ENCODE data around the gene RTL9. TPM values are rescaled to one million over a fixed set of nuclear protein-coding genes. Genes with fewer than 3 reads are reported as not detected.

Gene RTL9
- total RNA-seq, 1 donor from 2014 or later = 0.20 TPM

- H3K27ac Mint-ChIP-seq (ENCODE audit: unreplicated experiment) = peak overlapping the region; percentile 77
These were observed 42.1 kb upstream of the RTL9 start for GRCh38 chrX:110316351-110317060.

DNA sequence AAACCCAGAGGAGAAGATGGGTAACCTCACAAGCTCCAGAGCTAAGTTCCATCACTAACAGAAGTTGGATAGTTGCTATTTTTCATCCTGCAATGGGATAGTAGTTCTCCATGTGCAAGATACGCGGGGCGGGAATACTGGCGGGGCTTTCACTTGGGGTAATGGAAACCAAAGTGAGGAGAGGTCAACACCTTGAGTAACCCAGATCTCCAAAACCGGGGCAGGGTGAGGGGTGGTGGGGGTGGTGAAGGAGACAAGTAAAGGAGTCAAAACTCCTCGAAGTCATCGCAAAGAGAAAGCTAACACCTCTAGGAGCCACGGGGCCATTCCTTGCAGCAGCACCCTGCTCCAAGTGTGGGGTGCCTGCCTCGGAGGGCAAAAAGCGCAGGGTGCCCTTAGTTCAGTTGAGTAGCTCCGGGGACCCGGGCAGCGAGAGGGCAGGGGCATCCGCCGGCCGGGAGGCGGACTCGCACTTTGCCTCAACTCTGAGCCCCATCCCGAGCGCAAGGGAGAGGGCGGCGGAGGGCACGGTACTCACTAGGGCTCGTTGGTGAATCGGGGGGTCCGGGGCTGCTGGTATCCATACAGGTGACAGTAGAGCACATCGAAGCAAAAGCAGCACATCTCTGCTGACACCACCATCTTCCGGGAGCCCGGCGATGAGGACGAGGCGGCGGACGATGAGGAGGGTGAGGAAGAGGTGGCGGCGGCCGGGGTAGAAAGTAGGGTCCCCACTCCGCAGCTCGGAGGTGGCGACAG is 41.4 kb upstream of the RTL9 start:
- H3K4me1 Mint-ChIP-seq (ENCODE audit: low read depth) = peaks cover 28% of the 10 kb centered on the region
- no peaks in the 10 kb centered on the region for H3K9me3 Mint-ChIP-seq (ENCODE audit: low read depth)
- H3K36me3 Mint-ChIP-seq (ENCODE audit: low read depth) = no peaks in the 10 kb centered on the region
- peak; percentile 92 for DNase-seq (ENCODE audit: low spot score)
- TF ChIP-seq, protein P1, sequence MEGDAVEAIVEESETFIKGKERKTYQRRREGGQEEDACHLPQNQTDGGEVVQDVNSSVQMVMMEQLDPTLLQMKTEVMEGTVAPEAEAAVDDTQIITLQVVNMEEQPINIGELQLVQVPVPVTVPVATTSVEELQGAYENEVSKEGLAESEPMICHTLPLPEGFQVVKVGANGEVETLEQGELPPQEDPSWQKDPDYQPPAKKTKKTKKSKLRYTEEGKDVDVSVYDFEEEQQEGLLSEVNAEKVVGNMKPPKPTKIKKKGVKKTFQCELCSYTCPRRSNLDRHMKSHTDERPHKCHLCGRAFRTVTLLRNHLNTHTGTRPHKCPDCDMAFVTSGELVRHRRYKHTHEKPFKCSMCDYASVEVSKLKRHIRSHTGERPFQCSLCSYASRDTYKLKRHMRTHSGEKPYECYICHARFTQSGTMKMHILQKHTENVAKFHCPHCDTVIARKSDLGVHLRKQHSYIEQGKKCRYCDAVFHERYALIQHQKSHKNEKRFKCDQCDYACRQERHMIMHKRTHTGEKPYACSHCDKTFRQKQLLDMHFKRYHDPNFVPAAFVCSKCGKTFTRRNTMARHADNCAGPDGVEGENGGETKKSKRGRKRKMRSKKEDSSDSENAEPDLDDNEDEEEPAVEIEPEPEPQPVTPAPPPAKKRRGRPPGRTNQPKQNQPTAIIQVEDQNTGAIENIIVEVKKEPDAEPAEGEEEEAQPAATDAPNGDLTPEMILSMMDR (IDR thresholded peaks at IDR 0.05) = no peak
- H3K27ac Mint-ChIP-seq (ENCODE audit: unreplicated experiment) = peak overlapping the region; percentile 77
- H3K27me3 Mint-ChIP-seq (ENCODE audit: low read depth) = no peaks in the 10 kb centered on the region
- H3K4me3 Mint-ChIP-seq (ENCODE audit: unreplicated experiment) = peak overlapping the region; percentile 87

More at GRCh38 chrX:110316351-110317060, 42.1 kb upstream of the RTL9 start:
- H3K27me3 Mint-ChIP-seq (ENCODE audit: low read depth) = no peaks in the 10 kb centered on the region
- H3K4me3 Mint-ChIP-seq (ENCODE audit: unreplicated experiment) = peak overlapping the region; percentile 87
- TF ChIP-seq, protein P1 (IDR thresholded peaks at IDR 0.05) = no peak
- no peak for DNase-seq (ENCODE audit: low spot score)
- H3K36me3 Mint-ChIP-seq (ENCODE audit: low read depth) = no peaks in the 10 kb centered on the region
- no peaks in the 10 kb centered on the region for H3K9me3 Mint-ChIP-seq (ENCODE audit: low read depth)
- peaks cover 34% of the 10 kb centered on the region for H3K4me1 Mint-ChIP-seq (ENCODE audit: low read depth)

- H3K36me3 Mint-ChIP-seq (ENCODE audit: low read depth) = no peaks in the 10 kb centered on the region
- H3K4me1 Mint-ChIP-seq (ENCODE audit: low read depth) = peaks cover 28% of the 10 kb centered on the region
- peak within 1 kb of the TSS; percentile 87 for H3K4me3 Mint-ChIP-seq (ENCODE audit: unreplicated experiment)
- TF ChIP-seq, protein P1 (IDR thresholded peaks at IDR 0.05) = peak; percentile 41
- H3K9me3 Mint-ChIP-seq (ENCODE audit: low read depth) = no peaks in the 10 kb centered on the region
- H3K27me3 Mint-ChIP-seq (ENCODE audit: low read depth) = no peaks in the 10 kb centered on the region
- peak within 1 kb of the TSS; percentile 95 for H3K27ac Mint-ChIP-seq (ENCODE audit: unreplicated experiment)
- DNase-seq (ENCODE audit: low spot score) = peak; percentile 91
These were observed 40.6 kb upstream of the RTL9 start, which contains the start of gene AMMECR1 for GRCh38 chrX:110317820-110318663. AMMECR1 (minus strand) TSS chrX:110318085; CDS start chrX:110318071, 14 bp downstream.

DNA sequence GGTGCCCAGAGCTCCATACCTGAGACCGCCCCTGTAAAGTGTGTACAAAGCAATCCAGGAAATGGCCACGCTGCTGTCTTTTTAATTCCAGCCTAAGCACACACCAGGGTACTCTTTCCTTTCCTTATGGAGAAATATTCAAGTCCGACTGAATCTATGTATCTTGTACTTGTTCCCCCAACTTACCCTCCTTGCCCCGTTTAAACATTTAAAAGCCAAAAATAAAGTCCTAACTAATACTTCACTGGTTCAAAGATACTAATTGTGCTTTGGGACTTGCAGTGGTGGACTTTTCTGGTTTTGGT is 40.0 kb upstream of the RTL9 start:
- Mint-ChIP-seq H3K27me3 (ENCODE audit: low read depth) (peaks cover 3% of the 10 kb centered on the region), H3K27ac (ENCODE audit: unreplicated experiment) (peak overlapping the region; percentile 95), H3K4me3 (ENCODE audit: unreplicated experiment) (peak overlapping the region; percentile 87), H3K9me3 (ENCODE audit: low read depth) (no peaks in the 10 kb centered on the region), H3K4me1 (ENCODE audit: low read depth) (peaks cover 28% of the 10 kb centered on the region), H3K36me3 (ENCODE audit: low read depth) (no peaks in the 10 kb centered on the region)
- no peak for DNase-seq (ENCODE audit: low spot score)
- TF ChIP-seq, protein P1 (IDR thresholded peaks at IDR 0.05) = no peak

All from chondrocyte (in vitro differentiated cells).